KG1 (cell line): ENCODE measurements around the gene OSBPL7.

Source experiments
- DNase-seq: peaks from one replicate; lab custom pipeline; 2025; lab: John Stamatoyannopoulos, UW

Gene OSBPL7

GRCh38 chr17:47846716-47847340 is 25.2 kb upstream of the OSBPL7 start:
- no peak for DNase-seq

- no peak for DNase-seq
These were observed 24.1 kb upstream of the OSBPL7 start for GRCh38 chr17:47845716-47846075.

- DNase-seq = no peak
These were observed 23.5 kb upstream of the OSBPL7 start for GRCh38 chr17:47844814-47845715.

- no peak for DNase-seq
These were observed 22.6 kb upstream of the OSBPL7 start for GRCh38 chr17:47844227-47844626.

- no peak for DNase-seq
These were observed 21.8 kb upstream of the OSBPL7 start for GRCh38 chr17:47843391-47843730.

- DNase-seq = no peak
These were observed 20.1 kb upstream of the OSBPL7 start for GRCh38 chr17:47841488-47842291.

- DNase-seq = peak; percentile 87
These were observed 19.3 kb upstream of the OSBPL7 start, which contains the start of gene SCRN2 for GRCh38 chr17:47840742-47841487. Gene SCRN2 (minus strand): TSS chr17:47841273. CDS start chr17:47840843, 430 bp downstream.

- DNase-seq = no peak
These were observed 18.6 kb upstream of the OSBPL7 start for GRCh38 chr17:47840001-47840741.

- DNase-seq = no peak
These were observed 17.5 kb upstream of the OSBPL7 start for GRCh38 chr17:47839071-47839470.

GRCh38 chr17:47838636-47839035 is 17.0 kb upstream of the OSBPL7 start:
- no peak for DNase-seq

GRCh38 chr17:47837401-47838039 is 15.9 kb upstream of the OSBPL7 start:
- DNase-seq = no peak

GRCh38 chr17:47836601-47837000 is 15.0 kb upstream of the OSBPL7 start:
- no peak for DNase-seq

GRCh38 chr17:47834756-47835155 is 13.2 kb upstream of the OSBPL7 start:
- no peak for DNase-seq

GRCh38 chr17:47831934-47832327 is 10.3 kb upstream of the OSBPL7 start:
- no peak for DNase-seq

- peak; percentile 85 for DNase-seq
These were observed 9.7 kb upstream of the OSBPL7 start, which contains the start of the genes LRRC46 and MRPL10 for GRCh38 chr17:47831003-47831933. Gene LRRC46 (plus strand): TSS chr17:47831670. CDS start chr17:47831990, 320 bp downstream. Gene MRPL10 (minus strand): TSS chr17:47831541. CDS start chr17:47831511, 30 bp downstream.

GRCh38 chr17:47830396-47831002 is 8.9 kb upstream of the OSBPL7 start:
- no peak for DNase-seq

GRCh38 chr17:47829870-47830269 is 8.3 kb upstream of the OSBPL7 start:
- no peak for DNase-seq

- DNase-seq = no peak
These were observed 1.9 kb upstream of the OSBPL7 start for GRCh38 chr17:47823519-47823918.

- DNase-seq = no peak
These were observed 1.2 kb upstream of the OSBPL7 start for GRCh38 chr17:47822785-47823184.
